Panc1 (cell line): ENCODE results near the gene MYO5B.

Source experiments
- POLR2AphosphoS5 ChIP-seq: IDR thresholded peaks from 2 replicates; pipeline ENCODE4 v1.6.1; 2012; ENCODE audit warnings: mild to moderate bottlenecking, low read depth, low read length, moderate library complexity
- SIN3A ChIP-seq: IDR thresholded peaks from 2 replicates; pipeline ENCODE4 v1.6.1; 2012; ENCODE audit warnings: low read depth, mild to moderate bottlenecking, low read length, moderate library complexity, borderline replicate concordance; ENCODE audit not compliant: insufficient read depth
- TF ChIP-seq, protein P1 (sequence below): fragments of 450-650 bp; IDR thresholded peaks from 2 replicates; pipeline ENCODE4 v1.5.1; 2017; ENCODE audit warnings: mild to moderate bottlenecking
- TF ChIP-seq, protein P2 (sequence below), 2 experiments: IDR thresholded peaks; 2 replicates each; pipeline ENCODE4 v1.6.1; 2011 to 2012; ENCODE audit warnings: low read depth in 2 of 2, control low read depth in 1 of 2, low read length in 1 of 2, mild to moderate bottlenecking in 1 of 2, moderate library complexity in 1 of 2; ENCODE audit not compliant: insufficient read depth in 1 of 2

DNA sequence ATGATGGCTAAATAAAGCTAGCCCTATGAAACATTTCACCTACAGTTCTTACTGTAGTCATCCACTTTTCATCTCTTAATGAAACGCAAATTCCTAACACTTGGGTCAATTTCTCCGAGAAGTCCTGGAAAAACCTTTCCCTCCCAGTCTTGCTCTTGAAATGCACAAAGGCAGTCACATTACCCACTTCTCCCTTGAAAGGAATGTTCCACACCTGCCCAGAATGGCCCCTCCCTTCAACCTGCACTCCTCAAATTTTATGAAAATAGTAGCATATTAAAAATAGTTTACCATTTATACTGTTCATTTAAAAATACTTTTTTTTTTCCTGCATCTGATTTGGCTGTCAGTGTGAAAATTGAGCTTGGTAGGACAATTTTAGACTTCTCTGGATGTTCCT, 316.9 kb downstream of the MYO5B start:
- TF ChIP-seq, protein P1, sequence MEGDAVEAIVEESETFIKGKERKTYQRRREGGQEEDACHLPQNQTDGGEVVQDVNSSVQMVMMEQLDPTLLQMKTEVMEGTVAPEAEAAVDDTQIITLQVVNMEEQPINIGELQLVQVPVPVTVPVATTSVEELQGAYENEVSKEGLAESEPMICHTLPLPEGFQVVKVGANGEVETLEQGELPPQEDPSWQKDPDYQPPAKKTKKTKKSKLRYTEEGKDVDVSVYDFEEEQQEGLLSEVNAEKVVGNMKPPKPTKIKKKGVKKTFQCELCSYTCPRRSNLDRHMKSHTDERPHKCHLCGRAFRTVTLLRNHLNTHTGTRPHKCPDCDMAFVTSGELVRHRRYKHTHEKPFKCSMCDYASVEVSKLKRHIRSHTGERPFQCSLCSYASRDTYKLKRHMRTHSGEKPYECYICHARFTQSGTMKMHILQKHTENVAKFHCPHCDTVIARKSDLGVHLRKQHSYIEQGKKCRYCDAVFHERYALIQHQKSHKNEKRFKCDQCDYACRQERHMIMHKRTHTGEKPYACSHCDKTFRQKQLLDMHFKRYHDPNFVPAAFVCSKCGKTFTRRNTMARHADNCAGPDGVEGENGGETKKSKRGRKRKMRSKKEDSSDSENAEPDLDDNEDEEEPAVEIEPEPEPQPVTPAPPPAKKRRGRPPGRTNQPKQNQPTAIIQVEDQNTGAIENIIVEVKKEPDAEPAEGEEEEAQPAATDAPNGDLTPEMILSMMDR, result no peak
- TF ChIP-seq POLR2AphosphoS5, result no peak
- TF ChIP-seq, protein P2, sequence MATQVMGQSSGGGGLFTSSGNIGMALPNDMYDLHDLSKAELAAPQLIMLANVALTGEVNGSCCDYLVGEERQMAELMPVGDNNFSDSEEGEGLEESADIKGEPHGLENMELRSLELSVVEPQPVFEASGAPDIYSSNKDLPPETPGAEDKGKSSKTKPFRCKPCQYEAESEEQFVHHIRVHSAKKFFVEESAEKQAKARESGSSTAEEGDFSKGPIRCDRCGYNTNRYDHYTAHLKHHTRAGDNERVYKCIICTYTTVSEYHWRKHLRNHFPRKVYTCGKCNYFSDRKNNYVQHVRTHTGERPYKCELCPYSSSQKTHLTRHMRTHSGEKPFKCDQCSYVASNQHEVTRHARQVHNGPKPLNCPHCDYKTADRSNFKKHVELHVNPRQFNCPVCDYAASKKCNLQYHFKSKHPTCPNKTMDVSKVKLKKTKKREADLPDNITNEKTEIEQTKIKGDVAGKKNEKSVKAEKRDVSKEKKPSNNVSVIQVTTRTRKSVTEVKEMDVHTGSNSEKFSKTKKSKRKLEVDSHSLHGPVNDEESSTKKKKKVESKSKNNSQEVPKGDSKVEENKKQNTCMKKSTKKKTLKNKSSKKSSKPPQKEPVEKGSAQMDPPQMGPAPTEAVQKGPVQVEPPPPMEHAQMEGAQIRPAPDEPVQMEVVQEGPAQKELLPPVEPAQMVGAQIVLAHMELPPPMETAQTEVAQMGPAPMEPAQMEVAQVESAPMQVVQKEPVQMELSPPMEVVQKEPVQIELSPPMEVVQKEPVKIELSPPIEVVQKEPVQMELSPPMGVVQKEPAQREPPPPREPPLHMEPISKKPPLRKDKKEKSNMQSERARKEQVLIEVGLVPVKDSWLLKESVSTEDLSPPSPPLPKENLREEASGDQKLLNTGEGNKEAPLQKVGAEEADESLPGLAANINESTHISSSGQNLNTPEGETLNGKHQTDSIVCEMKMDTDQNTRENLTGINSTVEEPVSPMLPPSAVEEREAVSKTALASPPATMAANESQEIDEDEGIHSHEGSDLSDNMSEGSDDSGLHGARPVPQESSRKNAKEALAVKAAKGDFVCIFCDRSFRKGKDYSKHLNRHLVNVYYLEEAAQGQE (IDR thresholded peaks at IDR 0.05; ENCODE audit: insufficient read depth in 1 of 2, low read depth in 2 of 2, low read length in 1 of 2), result no peak
- no peak for TF ChIP-seq SIN3A
